HepG2 (cell line): Measurements from ENCODE around the gene LINGO1. TPM values are rescaled to one million over a fixed set of nuclear protein-coding genes. Genes with fewer than 3 reads are reported as not detected.
A peak's percentile ranks its signal among the peaks of the same experiment; 100 is the strongest.

Experiments used
- CHD2 ChIP-seq: IDR thresholded peaks from 2 replicates; pipeline ENCODE4 v1.6.1; 2011; ENCODE audit warnings: low read depth, low read length, improper control_type of control experiment
- FOXC1 ChIP-seq: sonication (generic); formaldehyde crosslinking; IDR thresholded peaks from 2 replicates; pipeline ENCODE4 v1.8.0; 2022; ENCODE audit warnings: mild to moderate bottlenecking, missing genetic modification reagents, borderline replicate concordance
- JUNB ChIP-seq: sonication (generic); formaldehyde crosslinking; IDR thresholded peaks from 2 replicates; pipeline ENCODE4 v1.8.0; 2022; ENCODE audit warnings: missing genetic modification reagents, mild to moderate bottlenecking, borderline replicate concordance
- MAFK ChIP-seq, 2 experiments: IDR thresholded peaks in 1 of 2; conservative IDR thresholded peaks in 1 of 2; 2 replicates each; pipeline ENCODE4 v1.6.1; 2011; ENCODE audit warnings: improper control_type of control experiment in 2 of 2, low read length in 2 of 2
- MTA1 ChIP-seq: sonication (generic); formaldehyde crosslinking; IDR thresholded peaks from 2 replicates; pipeline ENCODE4 v1.4.0; 2020; ENCODE audit warnings: missing genetic modification reagents, mild to moderate bottlenecking, borderline replicate concordance
- ONECUT2 ChIP-seq: sonication (generic); formaldehyde crosslinking; IDR thresholded peaks from 2 replicates; pipeline ENCODE4 v1.4.0; 2020; ENCODE audit warnings: missing genetic modification reagents
- PHF20 ChIP-seq: sonication (generic); formaldehyde crosslinking; IDR thresholded peaks from 2 replicates; pipeline ENCODE4 v1.5.0; 2020; ENCODE audit warnings: mild to moderate bottlenecking, missing genetic modification reagents
- POLR2A ChIP-seq, 2 experiments: IDR thresholded peaks; 2 replicates each; pipeline ENCODE4 v1.6.1; 2011; ENCODE audit warnings: low read depth in 2 of 2, low read length in 2 of 2, mild to moderate bottlenecking in 1 of 2, moderate library complexity in 1 of 2; ENCODE audit not compliant: insufficient read depth in 1 of 2
- RARA ChIP-seq: IDR thresholded peaks from 2 replicates; pipeline ENCODE4 v1.6.1; 2016; ENCODE audit warnings: missing genetic modification reagents, missing compliant biosample characterization
- RORA ChIP-seq: sonication (generic); formaldehyde crosslinking; IDR thresholded peaks from 2 replicates; pipeline ENCODE4 v1.5.0; 2020; ENCODE audit warnings: mild to moderate bottlenecking, missing genetic modification reagents, moderate library complexity
- SIX1 ChIP-seq: sonication (generic); formaldehyde crosslinking; IDR thresholded peaks from 2 replicates; pipeline ENCODE4 v1.4.0; 2020; ENCODE audit warnings: missing genetic modification reagents, borderline replicate concordance
- ZC3H13 ChIP-seq: sonication (generic); formaldehyde crosslinking; IDR thresholded peaks from 2 replicates; pipeline ENCODE4 v1.8.1; 2023; ENCODE audit warnings: mild to moderate bottlenecking, missing genetic modification reagents, moderate library complexity
- ZFP41 ChIP-seq: sonication (generic); formaldehyde crosslinking; IDR thresholded peaks from 2 replicates; pipeline ENCODE4 v1.4.0; 2020; ENCODE audit warnings: mild to moderate bottlenecking, missing genetic modification reagents, borderline replicate concordance
- ZHX1 ChIP-seq: sonication (generic); formaldehyde crosslinking; IDR thresholded peaks from 2 replicates; pipeline ENCODE4 v1.8.1; 2022; ENCODE audit warnings: low read depth, mild to moderate bottlenecking, missing genetic modification reagents
- ZKSCAN8 ChIP-seq: IDR thresholded peaks from 2 replicates; pipeline ENCODE4 v1.6.1; 2016; ENCODE audit warnings: borderline replicate concordance, missing genetic modification reagents, missing compliant biosample characterization
- ZNF275 ChIP-seq: sonication (generic); formaldehyde crosslinking; IDR thresholded peaks from 2 replicates; pipeline ENCODE4 v1.8.0; 2022; ENCODE audit warnings: missing genetic modification reagents, mild to moderate bottlenecking, inconsistent platforms, borderline replicate concordance
- ZNF704 ChIP-seq: sonication (generic); formaldehyde crosslinking; IDR thresholded peaks from 2 replicates; pipeline ENCODE4 v1.8.1; 2023; ENCODE audit warnings: mild to moderate bottlenecking, inconsistent platforms, moderate library complexity, missing genetic modification reagents, borderline replicate concordance
- polyA plus RNA-seq, 8 experiments: library from polyadenylated mRNA; depleted of rRNA in 3 of 8; stranded (reverse) in 7 of 8; unstranded in 1 of 8; fragments of >200 nt; fragmentation: Illumina TruSeq in 4 of 8; extraction: Trizol in 4 of 8; gene quantifications; 2 replicates each; pipeline versions ENCODE4 v1.2.1 to v1.2.3, GENCODE V29; 2011 to 2016; ENCODE audit warnings: low read depth in 4 of 8, missing spikeins in 1 of 8, mixed read lengths in 1 of 8; ENCODE audit not compliant: insufficient read depth in 1 of 8
- total RNA-seq, 5 experiments: library from RNA; depleted of rRNA; stranded (reverse); fragments of >200 nt; fragmentation: Illumina TruSeq; extraction: Trizol; gene quantifications; 2 replicates each; pipeline ENCODE4 v1.2.3, GENCODE V29; 2016; ENCODE audit warnings: low read depth in 1 of 5
- TF ChIP-seq, protein P1 (sequence below): sonication (generic); formaldehyde crosslinking; IDR thresholded peaks from 2 replicates; pipeline ENCODE4 v1.4.0; 2020; ENCODE audit warnings: missing genetic modification reagents

The LINGO1 gene
- total and polyA plus RNA-seq, 2 of the 13 experiments (the other 11 are each of a cell fraction or from before 2014, with no cell fraction given) = 0.07 TPM; not detected in 1

GRCh38 chr15:77568973-77569728, 63.6 kb downstream of the LINGO1 start (continued):
- TF ChIP-seq ZFP41 (CRISPR knock-in tag) (no peak), POLR2A (IDR thresholded peaks at IDR 0.05; ENCODE audit: insufficient read depth in 1 of 2, low read depth in 2 of 2, low read length in 2 of 2) (peak in 1 of 2 experiments; percentile 28; a peak in 1 of 4 replicates), SIX1 (CRISPR knock-in tag) (no peak), ZHX1 (CRISPR knock-in tag) (no peak), RORA (no peak), FOXC1 (CRISPR knock-in tag) (no peak), CHD2 (no peak), ZNF275 (no peak), PHF20 (CRISPR knock-in tag) (no peak), ZC3H13 (CRISPR knock-in tag) (no peak), MTA1 (CRISPR knock-in tag) (no peak), RARA (CRISPR knock-in tag) (peak; percentile 49; the same call in 1 of the 2 replicates), MAFK (conservative IDR thresholded peaks at IDR 0.05 in 1 of 2, IDR thresholded peaks at IDR 0.05 in 1 of 2; ENCODE audit: low read length in 2 of 2) (no peak), ZNF704 (CRISPR knock-in tag) (0 out of 2 replicates have a peak, but pooled peaks have one; percentile 50), ONECUT2 (CRISPR knock-in tag) (peak; percentile 51; the same call in 1 of the 2 replicates), JUNB (no peak), ZKSCAN8 (CRISPR knock-in tag) (peak; percentile 45; the same call in 1 of the 2 replicates)
- TF ChIP-seq, protein P1, sequence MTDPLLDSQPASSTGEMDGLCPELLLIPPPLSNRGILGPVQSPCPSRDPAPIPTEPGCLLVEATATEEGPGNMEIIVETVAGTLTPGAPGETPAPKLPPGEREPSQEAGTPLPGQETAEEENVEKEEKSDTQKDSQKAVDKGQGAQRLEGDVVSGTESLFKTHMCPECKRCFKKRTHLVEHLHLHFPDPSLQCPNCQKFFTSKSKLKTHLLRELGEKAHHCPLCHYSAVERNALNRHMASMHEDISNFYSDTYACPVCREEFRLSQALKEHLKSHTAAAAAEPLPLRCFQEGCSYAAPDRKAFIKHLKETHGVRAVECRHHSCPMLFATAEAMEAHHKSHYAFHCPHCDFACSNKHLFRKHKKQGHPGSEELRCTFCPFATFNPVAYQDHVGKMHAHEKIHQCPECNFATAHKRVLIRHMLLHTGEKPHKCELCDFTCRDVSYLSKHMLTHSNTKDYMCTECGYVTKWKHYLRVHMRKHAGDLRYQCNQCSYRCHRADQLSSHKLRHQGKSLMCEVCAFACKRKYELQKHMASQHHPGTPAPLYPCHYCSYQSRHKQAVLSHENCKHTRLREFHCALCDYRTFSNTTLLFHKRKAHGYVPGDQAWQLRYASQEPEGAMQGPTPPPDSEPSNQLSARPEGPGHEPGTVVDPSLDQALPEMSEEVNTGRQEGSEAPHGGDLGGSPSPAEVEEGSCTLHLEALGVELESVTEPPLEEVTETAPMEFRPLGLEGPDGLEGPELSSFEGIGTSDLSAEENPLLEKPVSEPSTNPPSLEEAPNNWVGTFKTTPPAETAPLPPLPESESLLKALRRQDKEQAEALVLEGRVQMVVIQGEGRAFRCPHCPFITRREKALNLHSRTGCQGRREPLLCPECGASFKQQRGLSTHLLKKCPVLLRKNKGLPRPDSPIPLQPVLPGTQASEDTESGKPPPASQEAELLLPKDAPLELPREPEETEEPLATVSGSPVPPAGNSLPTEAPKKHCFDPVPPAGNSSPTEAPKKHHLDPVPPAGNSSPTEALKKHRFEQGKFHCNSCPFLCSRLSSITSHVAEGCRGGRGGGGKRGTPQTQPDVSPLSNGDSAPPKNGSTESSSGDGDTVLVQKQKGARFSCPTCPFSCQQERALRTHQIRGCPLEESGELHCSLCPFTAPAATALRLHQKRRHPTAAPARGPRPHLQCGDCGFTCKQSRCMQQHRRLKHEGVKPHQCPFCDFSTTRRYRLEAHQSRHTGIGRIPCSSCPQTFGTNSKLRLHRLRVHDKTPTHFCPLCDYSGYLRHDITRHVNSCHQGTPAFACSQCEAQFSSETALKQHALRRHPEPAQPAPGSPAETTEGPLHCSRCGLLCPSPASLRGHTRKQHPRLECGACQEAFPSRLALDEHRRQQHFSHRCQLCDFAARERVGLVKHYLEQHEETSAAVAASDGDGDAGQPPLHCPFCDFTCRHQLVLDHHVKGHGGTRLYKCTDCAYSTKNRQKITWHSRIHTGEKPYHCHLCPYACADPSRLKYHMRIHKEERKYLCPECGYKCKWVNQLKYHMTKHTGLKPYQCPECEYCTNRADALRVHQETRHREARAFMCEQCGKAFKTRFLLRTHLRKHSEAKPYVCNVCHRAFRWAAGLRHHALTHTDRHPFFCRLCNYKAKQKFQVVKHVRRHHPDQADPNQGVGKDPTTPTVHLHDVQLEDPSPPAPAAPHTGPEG (CRISPR knock-in tag) = peak; percentile 78; the same call in 1 of the 2 replicates
